Measurements from ENCODE around the gene RUNX2. TPM values are rescaled to one million over a fixed set of nuclear protein-coding genes. Genes with fewer than 3 reads are reported as not detected.
A peak's percentile ranks its signal among the peaks of the same experiment; 100 is the strongest.

The RUNX2 gene
- total and polyA plus RNA-seq, 2 experiments from 2014 or later: 0.66 to 1.7 TPM

DNA sequence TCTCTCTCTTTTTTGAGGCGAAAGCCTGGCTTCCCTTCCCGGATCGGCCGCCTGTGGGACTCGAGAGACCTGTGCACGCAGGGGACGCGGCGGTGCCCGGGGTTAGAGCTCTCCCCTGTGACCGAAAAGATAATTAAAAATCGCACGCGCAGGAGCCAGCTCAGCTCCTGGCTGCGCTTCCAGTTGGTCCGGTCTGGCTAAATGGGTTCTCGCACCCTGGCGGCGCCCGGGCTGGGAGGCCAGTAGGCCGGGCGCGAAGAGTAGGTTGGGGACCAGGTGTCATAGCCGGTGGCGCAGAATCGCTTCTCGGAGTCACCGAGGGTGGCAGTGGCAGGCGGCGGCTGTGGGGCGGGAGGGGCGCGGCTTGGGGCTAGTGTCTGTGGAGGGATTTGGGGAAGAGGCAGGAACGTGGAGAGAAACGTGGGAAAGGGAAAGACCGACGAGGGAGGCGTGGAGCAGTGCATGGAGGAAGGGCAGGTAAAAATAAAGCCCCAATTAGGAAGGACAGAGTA lies 91.5 kb downstream of the RUNX2 start:
- Histone ChIP-seq H3K4me1 (ENCODE audit: insufficient read depth) (peaks cover 32% of the 10 kb centered on the region), H3K27ac (ENCODE audit: low read depth) (no peak overlapping the region), H3K27me3 (ENCODE audit: insufficient read depth) (peaks cover 93% of the 10 kb centered on the region), H2AFZ (peak overlapping the region; percentile 88), H3K4me2 (peak overlapping the region; percentile 94), H3K9me2 (ENCODE audit: insufficient read depth) (no peaks in the 10 kb centered on the region), H3K4me3 (peak overlapping the region; percentile 90), H3K79me2 (replicated peaks; ENCODE audit: insufficient read depth) (no peaks in the 10 kb centered on the region), H3F3A (replicated peaks; ENCODE audit: low read depth) (no peaks in the 10 kb centered on the region), H3K36me3 (ENCODE audit: insufficient read depth) (no peaks in the 10 kb centered on the region), H4K20me1 (replicated peaks; ENCODE audit: insufficient read depth) (no peaks in the 10 kb centered on the region)
- Mint-ChIP-seq H3K36me3 (ENCODE audit: low read depth) (no peaks in the 10 kb centered on the region; the same call in 2 of the 3 replicates), H3K4me1 (peaks cover 26% of the 10 kb centered on the region), H3K27ac (no peak overlapping the region), H3K9me3 (no peaks in the 10 kb centered on the region), H3K27me3 (ENCODE audit: insufficient read depth, low read depth, poor library complexity) (peaks cover 56% of the 10 kb centered on the region), H3K4me3 (peak overlapping the region; percentile 86)
- TF ChIP-seq, protein P1, sequence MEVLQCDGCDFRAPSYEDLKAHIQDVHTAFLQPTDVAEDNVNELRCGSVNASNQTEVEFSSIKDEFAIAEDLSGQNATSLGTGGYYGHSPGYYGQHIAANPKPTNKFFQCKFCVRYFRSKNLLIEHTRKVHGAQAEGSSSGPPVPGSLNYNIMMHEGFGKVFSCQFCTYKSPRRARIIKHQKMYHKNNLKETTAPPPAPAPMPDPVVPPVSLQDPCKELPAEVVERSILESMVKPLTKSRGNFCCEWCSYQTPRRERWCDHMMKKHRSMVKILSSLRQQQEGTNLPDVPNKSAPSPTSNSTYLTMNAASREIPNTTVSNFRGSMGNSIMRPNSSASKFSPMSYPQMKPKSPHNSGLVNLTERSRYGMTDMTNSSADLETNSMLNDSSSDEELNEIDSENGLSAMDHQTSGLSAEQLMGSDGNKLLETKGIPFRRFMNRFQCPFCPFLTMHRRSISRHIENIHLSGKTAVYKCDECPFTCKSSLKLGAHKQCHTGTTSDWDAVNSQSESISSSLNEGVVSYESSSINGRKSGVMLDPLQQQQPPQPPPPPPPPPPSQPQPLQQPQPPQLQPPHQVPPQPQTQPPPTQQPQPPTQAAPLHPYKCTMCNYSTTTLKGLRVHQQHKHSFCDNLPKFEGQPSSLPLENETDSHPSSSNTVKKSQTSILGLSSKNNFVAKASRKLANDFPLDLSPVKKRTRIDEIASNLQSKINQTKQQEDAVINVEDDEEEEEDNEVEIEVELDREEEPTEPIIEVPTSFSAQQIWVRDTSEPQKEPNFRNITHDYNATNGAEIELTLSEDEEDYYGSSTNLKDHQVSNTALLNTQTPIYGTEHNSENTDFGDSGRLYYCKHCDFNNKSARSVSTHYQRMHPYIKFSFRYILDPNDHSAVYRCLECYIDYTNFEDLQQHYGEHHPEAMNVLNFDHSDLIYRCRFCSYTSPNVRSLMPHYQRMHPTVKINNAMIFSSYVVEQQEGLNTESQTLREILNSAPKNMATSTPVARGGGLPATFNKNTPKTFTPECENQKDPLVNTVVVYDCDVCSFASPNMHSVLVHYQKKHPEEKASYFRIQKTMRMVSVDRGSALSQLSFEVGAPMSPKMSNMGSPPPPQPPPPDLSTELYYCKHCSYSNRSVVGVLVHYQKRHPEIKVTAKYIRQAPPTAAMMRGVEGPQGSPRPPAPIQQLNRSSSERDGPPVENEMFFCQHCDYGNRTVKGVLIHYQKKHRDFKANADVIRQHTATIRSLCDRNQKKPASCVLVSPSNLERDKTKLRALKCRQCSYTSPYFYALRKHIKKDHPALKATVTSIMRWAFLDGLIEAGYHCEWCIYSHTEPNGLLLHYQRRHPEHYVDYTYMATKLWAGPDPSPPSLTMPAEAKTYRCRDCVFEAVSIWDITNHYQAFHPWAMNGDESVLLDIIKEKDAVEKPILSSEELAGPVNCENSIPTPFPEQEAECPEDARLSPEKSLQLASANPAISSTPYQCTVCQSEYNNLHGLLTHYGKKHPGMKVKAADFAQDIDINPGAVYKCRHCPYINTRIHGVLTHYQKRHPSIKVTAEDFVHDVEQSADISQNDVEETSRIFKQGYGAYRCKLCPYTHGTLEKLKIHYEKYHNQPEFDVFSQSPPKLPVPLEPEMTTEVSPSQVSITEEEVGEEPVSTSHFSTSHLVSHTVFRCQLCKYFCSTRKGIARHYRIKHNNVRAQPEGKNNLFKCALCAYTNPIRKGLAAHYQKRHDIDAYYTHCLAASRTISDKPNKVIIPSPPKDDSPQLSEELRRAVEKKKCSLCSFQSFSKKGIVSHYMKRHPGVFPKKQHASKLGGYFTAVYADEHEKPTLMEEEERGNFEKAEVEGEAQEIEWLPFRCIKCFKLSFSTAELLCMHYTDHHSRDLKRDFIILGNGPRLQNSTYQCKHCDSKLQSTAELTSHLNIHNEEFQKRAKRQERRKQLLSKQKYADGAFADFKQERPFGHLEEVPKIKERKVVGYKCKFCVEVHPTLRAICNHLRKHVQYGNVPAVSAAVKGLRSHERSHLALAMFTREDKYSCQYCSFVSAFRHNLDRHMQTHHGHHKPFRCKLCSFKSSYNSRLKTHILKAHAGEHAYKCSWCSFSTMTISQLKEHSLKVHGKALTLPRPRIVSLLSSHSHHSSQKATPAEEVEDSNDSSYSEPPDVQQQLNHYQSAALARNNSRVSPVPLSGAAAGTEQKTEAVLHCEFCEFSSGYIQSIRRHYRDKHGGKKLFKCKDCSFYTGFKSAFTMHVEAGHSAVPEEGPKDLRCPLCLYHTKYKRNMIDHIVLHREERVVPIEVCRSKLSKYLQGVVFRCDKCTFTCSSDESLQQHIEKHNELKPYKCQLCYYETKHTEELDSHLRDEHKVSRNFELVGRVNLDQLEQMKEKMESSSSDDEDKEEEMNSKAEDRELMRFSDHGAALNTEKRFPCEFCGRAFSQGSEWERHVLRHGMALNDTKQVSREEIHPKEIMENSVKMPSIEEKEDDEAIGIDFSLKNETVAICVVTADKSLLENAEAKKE (CRISPR knock-in tag; IDR thresholded peaks at IDR 0.05): no peak
- TF ChIP-seq ZNF331 (CRISPR knock-in tag; IDR thresholded peaks at IDR 0.05; ENCODE audit: low read depth) (no peak), STAT1 (IDR thresholded peaks at IDR 0.05; ENCODE audit: unreplicated experiment) (no peak), ZNF114 (CRISPR knock-in tag; IDR thresholded peaks at IDR 0.05) (no peak), CREB1 (CRISPR knock-in tag; IDR thresholded peaks at IDR 0.05; ENCODE audit: low read depth) (no peak), EZH2 (IDR thresholded peaks at IDR 0.05; ENCODE audit: low read depth, unreplicated experiment) (peak; percentile 46), EZH2phosphoT487 (IDR thresholded peaks at IDR 0.05; ENCODE audit: unreplicated experiment) (no peak), JUNB (IDR thresholded peaks at IDR 0.05; ENCODE audit: unreplicated experiment) (no peak)
- TF ChIP-seq, protein P2, sequence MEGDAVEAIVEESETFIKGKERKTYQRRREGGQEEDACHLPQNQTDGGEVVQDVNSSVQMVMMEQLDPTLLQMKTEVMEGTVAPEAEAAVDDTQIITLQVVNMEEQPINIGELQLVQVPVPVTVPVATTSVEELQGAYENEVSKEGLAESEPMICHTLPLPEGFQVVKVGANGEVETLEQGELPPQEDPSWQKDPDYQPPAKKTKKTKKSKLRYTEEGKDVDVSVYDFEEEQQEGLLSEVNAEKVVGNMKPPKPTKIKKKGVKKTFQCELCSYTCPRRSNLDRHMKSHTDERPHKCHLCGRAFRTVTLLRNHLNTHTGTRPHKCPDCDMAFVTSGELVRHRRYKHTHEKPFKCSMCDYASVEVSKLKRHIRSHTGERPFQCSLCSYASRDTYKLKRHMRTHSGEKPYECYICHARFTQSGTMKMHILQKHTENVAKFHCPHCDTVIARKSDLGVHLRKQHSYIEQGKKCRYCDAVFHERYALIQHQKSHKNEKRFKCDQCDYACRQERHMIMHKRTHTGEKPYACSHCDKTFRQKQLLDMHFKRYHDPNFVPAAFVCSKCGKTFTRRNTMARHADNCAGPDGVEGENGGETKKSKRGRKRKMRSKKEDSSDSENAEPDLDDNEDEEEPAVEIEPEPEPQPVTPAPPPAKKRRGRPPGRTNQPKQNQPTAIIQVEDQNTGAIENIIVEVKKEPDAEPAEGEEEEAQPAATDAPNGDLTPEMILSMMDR (conservative IDR thresholded peaks at IDR 0.05; ENCODE audit: low read depth in 2 of 2): peak in 1 of 2 experiments; percentile 53
- TF ChIP-seq, protein P3, sequence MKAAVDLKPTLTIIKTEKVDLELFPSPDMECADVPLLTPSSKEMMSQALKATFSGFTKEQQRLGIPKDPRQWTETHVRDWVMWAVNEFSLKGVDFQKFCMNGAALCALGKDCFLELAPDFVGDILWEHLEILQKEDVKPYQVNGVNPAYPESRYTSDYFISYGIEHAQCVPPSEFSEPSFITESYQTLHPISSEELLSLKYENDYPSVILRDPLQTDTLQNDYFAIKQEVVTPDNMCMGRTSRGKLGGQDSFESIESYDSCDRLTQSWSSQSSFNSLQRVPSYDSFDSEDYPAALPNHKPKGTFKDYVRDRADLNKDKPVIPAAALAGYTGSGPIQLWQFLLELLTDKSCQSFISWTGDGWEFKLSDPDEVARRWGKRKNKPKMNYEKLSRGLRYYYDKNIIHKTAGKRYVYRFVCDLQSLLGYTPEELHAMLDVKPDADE (IDR thresholded peaks at IDR 0.05): no peak
- DNase-seq (ENCODE audit: low spot score) (peak; percentile 86), ATAC-seq (peak; percentile 43)
